NCI-H510A (cell line): ENCODE measurements around the gene SPATA22.
"Not testable (repeated sequence)": the region's sequence is repeated elsewhere in the genome, so short reads cannot be mapped to it uniquely, and the experiment has no call there.

Source experiments
- DNase-seq: peaks from one replicate; lab custom pipeline; 2025; lab: John Stamatoyannopoulos, UW

The SPATA22 gene

GRCh38 chr17:3471599-3471998, at the start of gene SPATA22:
SPATA22 (minus strand) TSS chr17:3471819; CDS start chr17:3469325, 2,494 bp downstream.
- no peak for DNase-seq

GRCh38 chr17:3519472-3519871, 47.9 kb upstream of the SPATA22 start:
- DNase-seq: not testable (repeated sequence)

GRCh38 chr17:3514873-3515272, 43.3 kb upstream of the SPATA22 start:
- DNase-seq: no peak

GRCh38 chr17:3514167-3514566, 42.5 kb upstream of the SPATA22 start:
- DNase-seq: not testable (repeated sequence)

GRCh38 chr17:3513305-3514035, 41.9 kb upstream of the SPATA22 start:
- no peak for DNase-seq

GRCh38 chr17:3512505-3513171, 41.0 kb upstream of the SPATA22 start:
- DNase-seq: no peak

- DNase-seq: no peak
Observed at GRCh38 chr17:3511852-3512504, 40.4 kb upstream of the SPATA22 start.

- DNase-seq: no peak
Observed at GRCh38 chr17:3510090-3510489, 38.5 kb upstream of the SPATA22 start.

- no peak for DNase-seq
Observed at GRCh38 chr17:3507869-3508268, 36.2 kb upstream of the SPATA22 start.

GRCh38 chr17:3507071-3507470, 35.5 kb upstream of the SPATA22 start:
- no peak for DNase-seq

GRCh38 chr17:3506054-3506453, 34.4 kb upstream of the SPATA22 start:
- DNase-seq: no peak

- DNase-seq: no peak
Observed at GRCh38 chr17:3505008-3505407, 33.4 kb upstream of the SPATA22 start.

- no peak for DNase-seq
Observed at GRCh38 chr17:3503285-3503684, 31.7 kb upstream of the SPATA22 start.

GRCh38 chr17:3502466-3502865, 30.8 kb upstream of the SPATA22 start:
- DNase-seq: no peak

- no peak for DNase-seq
Observed at GRCh38 chr17:3501344-3501743, 29.7 kb upstream of the SPATA22 start.

- no peak for DNase-seq
Observed at GRCh38 chr17:3497101-3497500, 25.5 kb upstream of the SPATA22 start.

GRCh38 chr17:3485481-3486068, 14.0 kb upstream of the SPATA22 start:
- no peak for DNase-seq

- no peak for DNase-seq
Observed at GRCh38 chr17:3482852-3483251, 11.2 kb upstream of the SPATA22 start.

- no peak for DNase-seq
Observed at GRCh38 chr17:3479988-3480387, 8.4 kb upstream of the SPATA22 start.

GRCh38 chr17:3475812-3476610, 4.4 kb upstream of the SPATA22 start, which contains the start of gene ASPA:
ASPA (plus strand) TSS chr17:3475997; CDS start chr17:3476160, 163 bp downstream.
- no peak for DNase-seq

GRCh38 chr17:3475251-3475685, 3.6 kb upstream of the SPATA22 start:
- no peak for DNase-seq

GRCh38 chr17:3474212-3474611, 2.6 kb upstream of the SPATA22 start:
- no peak for DNase-seq
